K562 (cell line): Measurements from ENCODE around the gene ERF. TPM values are rescaled to one million over a fixed set of nuclear protein-coding genes. Genes with fewer than 3 reads are reported as not detected.

Experiments
- CHD1 ChIP-seq: fragments of 200-600 bp; sonication (generic); IDR thresholded peaks from one replicate; pipeline ENCODE4 v1.6.1; 2012; ENCODE audit warnings: mild to moderate bottlenecking, moderate library complexity, low read length, inconsistent platforms
- HNRNPH1 ChIP-seq: fragments of 200-400 bp; formaldehyde crosslinking; optimal IDR thresholded peaks from 2 replicates; pipeline ENCODE3; 2017; ENCODE audit warnings: low read depth, mild to moderate bottlenecking, low read length, moderate library complexity
- HNRNPK ChIP-seq: fragments of 200-400 bp; formaldehyde crosslinking; IDR thresholded peaks from one replicate; pipeline ENCODE4 v1.6.1; 2018; ENCODE audit warnings: mild to moderate bottlenecking, low read depth, low read length; ENCODE audit not compliant: poor library complexity, severe bottlenecking
- IFI16 ChIP-seq: fragments of 250-450 bp; sonication (Bioruptor Pico); IDR thresholded peaks from 2 replicates; pipeline ENCODE4 v2.1.2; 2022; ENCODE audit warnings: mild to moderate bottlenecking, inconsistent platforms
- LARP7 ChIP-seq: fragments of 450-650 bp; IDR thresholded peaks from 2 replicates; pipeline ENCODE4 v1.6.1; 2016
- MEIS2 ChIP-seq: fragments of 450-650 bp; IDR thresholded peaks from 2 replicates; pipeline ENCODE4 v1.6.1; 2014; ENCODE audit warnings: mild to moderate bottlenecking; ENCODE audit not compliant: partially characterized antibody
- MXI1 ChIP-seq: IDR thresholded peaks from 2 replicates; pipeline ENCODE4 v1.6.1; 2011; ENCODE audit warnings: low read depth, mild to moderate bottlenecking, improper control_type of control experiment, low read length
- MYNN ChIP-seq, 2 experiments: sonication (generic); formaldehyde crosslinking in 1 of 2; IDR thresholded peaks; 2 replicates each; pipeline versions ENCODE4 v1.5.0 to v1.6.1; 2016 to 2020; ENCODE audit warnings: antibody characterized with exemption in 1 of 2, missing genetic modification reagents in 1 of 2
- NFRKB ChIP-seq: fragments of 450-650 bp; IDR thresholded peaks from 2 replicates; pipeline ENCODE4 v1.6.1; 2016; ENCODE audit warnings: low read depth
- NUFIP1 ChIP-seq: fragments of 450-650 bp; IDR thresholded peaks from 2 replicates; pipeline ENCODE4 v1.6.1; 2018; ENCODE audit not compliant: partially characterized antibody
- PHF21A ChIP-seq: fragments of 450-650 bp; IDR thresholded peaks from 2 replicates; pipeline ENCODE4 v1.6.1; 2017; ENCODE audit warnings: low read depth, borderline replicate concordance
- RFX5 ChIP-seq: IDR thresholded peaks from 2 replicates; pipeline ENCODE4 v1.6.1; 2011; ENCODE audit warnings: low read depth, mild to moderate bottlenecking, improper control_type of control experiment, low read length
- STAG1 ChIP-seq: sonication (generic); formaldehyde crosslinking; IDR thresholded peaks from 2 replicates; pipeline ENCODE4 v1.5.0; 2020; ENCODE audit warnings: missing genetic modification reagents, borderline replicate concordance
- TAF15 ChIP-seq: fragments of 200-400 bp; formaldehyde crosslinking; IDR thresholded peaks from 2 replicates; pipeline ENCODE4 v1.6.1; 2017; ENCODE audit warnings: mild to moderate bottlenecking, low read depth, low read length, moderate library complexity
- TGIF2 ChIP-seq: sonication (generic); formaldehyde crosslinking; IDR thresholded peaks from 2 replicates; pipeline ENCODE4 v1.8.1; 2022; ENCODE audit warnings: mild to moderate bottlenecking, missing genetic modification reagents, moderate library complexity
- ZFX ChIP-seq: sonication (generic); formaldehyde crosslinking; IDR thresholded peaks from 2 replicates; pipeline ENCODE4 v1.8.0; 2022; ENCODE audit warnings: mild to moderate bottlenecking, missing genetic modification reagents, moderate library complexity
- ZNF507 ChIP-seq: conservative IDR thresholded peaks from 2 replicates; pipeline ENCODE4 v1.6.1; 2017; ENCODE audit warnings: missing genetic modification characterization, missing compliant biosample characterization
- polyA plus RNA-seq, 8 experiments: library from polyadenylated mRNA; depleted of rRNA in 4 of 8; stranded (reverse) in 5 of 8; unstranded in 3 of 8; fragments of >200 nt; fragmentation: Nextera tagmentation in 2 of 8; fragmentation: Illumina TruSeq in 1 of 8; extraction: Ambion mirVana in 2 of 8; extraction: Trizol in 1 of 8; gene quantifications; 2 replicates each; pipeline versions ENCODE4 v1.2.1 to v1.2.3, GENCODE V29; 2011 to 2014; ENCODE audit warnings: inconsistent platforms in 1 of 8, missing spikeins in 1 of 8
- total RNA-seq, 7 experiments: library from RNA; depleted of rRNA in 6 of 7; stranded (reverse); fragments of >200 nt in 6 of 7; fragmentation: Illumina TruSeq in 2 of 7; extraction: Trizol in 2 of 7; gene quantifications; 2 replicates each; pipeline versions ENCODE4 v1.2.1 to v1.2.3, GENCODE V29; 2011 to 2021; ENCODE audit warnings: low replicate concordance in 1 of 7
- TF ChIP-seq, protein P1 (sequence below): fragments of 200-400 bp; formaldehyde crosslinking; IDR thresholded peaks from 2 replicates; pipeline ENCODE4 v1.6.1; 2017; ENCODE audit warnings: mild to moderate bottlenecking, low read depth, low read length, moderate library complexity
- TF ChIP-seq, protein P2 (sequence below): sonication (generic); formaldehyde crosslinking; IDR thresholded peaks from 2 replicates; pipeline ENCODE4 v1.4.0; 2020; ENCODE audit warnings: mild to moderate bottlenecking, missing genetic modification reagents
- TF ChIP-seq, protein P3 (sequence below): conservative IDR thresholded peaks from 2 replicates; pipeline ENCODE4 v1.6.1; 2011; ENCODE audit warnings: low read depth, mild to moderate bottlenecking, low read length; ENCODE audit not compliant: control insufficient read depth
- TF ChIP-seq, protein P4 (sequence below): sonication (generic); formaldehyde crosslinking; IDR thresholded peaks from 2 replicates; pipeline ENCODE4 v1.8.0; 2023; ENCODE audit warnings: mild to moderate bottlenecking, missing genetic modification reagents

Gene ERF
- total and polyA plus RNA-seq, 9 of the 15 experiments (the other 6 are each of a cell fraction or from before 2014, with no cell fraction given), result 0.03 to 75.4 (median 27.0) TPM

DNA sequence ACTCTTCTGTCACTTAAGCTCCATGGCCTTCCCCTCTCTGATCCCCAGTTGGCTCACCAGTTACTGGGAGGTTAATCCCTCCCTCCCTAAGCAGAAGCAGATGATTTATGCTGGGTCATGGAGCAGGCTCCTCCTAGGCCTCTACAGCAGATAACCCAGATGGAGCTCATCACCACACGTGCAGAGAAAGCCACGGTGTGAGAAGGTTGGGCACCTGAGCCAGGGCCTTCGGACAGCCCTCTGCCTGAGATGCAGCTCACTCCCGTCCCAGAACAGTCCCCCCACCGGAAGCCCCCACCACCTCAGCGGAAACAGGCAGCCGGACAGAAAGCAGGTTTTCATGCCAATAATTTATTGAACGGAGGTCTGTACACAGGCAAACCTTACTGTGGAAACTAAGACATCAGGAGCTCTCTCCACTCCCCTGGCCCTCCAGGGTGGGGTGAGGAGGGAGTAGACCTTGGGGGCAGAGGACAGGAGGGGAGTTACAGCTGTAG is 25.0 kb downstream of the ERF start (continued):
- TF ChIP-seq TAF15, result no peak
- no peak for TF ChIP-seq PHF21A
- TF ChIP-seq, protein P1, sequence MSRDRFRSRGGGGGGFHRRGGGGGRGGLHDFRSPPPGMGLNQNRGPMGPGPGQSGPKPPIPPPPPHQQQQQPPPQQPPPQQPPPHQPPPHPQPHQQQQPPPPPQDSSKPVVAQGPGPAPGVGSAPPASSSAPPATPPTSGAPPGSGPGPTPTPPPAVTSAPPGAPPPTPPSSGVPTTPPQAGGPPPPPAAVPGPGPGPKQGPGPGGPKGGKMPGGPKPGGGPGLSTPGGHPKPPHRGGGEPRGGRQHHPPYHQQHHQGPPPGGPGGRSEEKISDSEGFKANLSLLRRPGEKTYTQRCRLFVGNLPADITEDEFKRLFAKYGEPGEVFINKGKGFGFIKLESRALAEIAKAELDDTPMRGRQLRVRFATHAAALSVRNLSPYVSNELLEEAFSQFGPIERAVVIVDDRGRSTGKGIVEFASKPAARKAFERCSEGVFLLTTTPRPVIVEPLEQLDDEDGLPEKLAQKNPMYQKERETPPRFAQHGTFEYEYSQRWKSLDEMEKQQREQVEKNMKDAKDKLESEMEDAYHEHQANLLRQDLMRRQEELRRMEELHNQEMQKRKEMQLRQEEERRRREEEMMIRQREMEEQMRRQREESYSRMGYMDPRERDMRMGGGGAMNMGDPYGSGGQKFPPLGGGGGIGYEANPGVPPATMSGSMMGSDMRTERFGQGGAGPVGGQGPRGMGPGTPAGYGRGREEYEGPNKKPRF, result no peak
- no peak for TF ChIP-seq CHD1
- peak; percentile 39 for TF ChIP-seq ZFX
- TF ChIP-seq HNRNPK, result no peak
- TF ChIP-seq, protein P2, sequence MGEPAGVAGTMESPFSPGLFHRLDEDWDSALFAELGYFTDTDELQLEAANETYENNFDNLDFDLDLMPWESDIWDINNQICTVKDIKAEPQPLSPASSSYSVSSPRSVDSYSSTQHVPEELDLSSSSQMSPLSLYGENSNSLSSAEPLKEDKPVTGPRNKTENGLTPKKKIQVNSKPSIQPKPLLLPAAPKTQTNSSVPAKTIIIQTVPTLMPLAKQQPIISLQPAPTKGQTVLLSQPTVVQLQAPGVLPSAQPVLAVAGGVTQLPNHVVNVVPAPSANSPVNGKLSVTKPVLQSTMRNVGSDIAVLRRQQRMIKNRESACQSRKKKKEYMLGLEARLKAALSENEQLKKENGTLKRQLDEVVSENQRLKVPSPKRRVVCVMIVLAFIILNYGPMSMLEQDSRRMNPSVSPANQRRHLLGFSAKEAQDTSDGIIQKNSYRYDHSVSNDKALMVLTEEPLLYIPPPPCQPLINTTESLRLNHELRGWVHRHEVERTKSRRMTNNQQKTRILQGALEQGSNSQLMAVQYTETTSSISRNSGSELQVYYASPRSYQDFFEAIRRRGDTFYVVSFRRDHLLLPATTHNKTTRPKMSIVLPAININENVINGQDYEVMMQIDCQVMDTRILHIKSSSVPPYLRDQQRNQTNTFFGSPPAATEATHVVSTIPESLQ (CRISPR knock-in tag), result no peak
- TF ChIP-seq TGIF2 (CRISPR knock-in tag), result no peak
- no peak for TF ChIP-seq LARP7
- TF ChIP-seq MXI1, result peak; percentile 70
- TF ChIP-seq, protein P3, sequence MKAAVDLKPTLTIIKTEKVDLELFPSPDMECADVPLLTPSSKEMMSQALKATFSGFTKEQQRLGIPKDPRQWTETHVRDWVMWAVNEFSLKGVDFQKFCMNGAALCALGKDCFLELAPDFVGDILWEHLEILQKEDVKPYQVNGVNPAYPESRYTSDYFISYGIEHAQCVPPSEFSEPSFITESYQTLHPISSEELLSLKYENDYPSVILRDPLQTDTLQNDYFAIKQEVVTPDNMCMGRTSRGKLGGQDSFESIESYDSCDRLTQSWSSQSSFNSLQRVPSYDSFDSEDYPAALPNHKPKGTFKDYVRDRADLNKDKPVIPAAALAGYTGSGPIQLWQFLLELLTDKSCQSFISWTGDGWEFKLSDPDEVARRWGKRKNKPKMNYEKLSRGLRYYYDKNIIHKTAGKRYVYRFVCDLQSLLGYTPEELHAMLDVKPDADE, result no peak
- peak; percentile 36 for TF ChIP-seq MYNN (IDR thresholded peaks at IDR 0.05)
- no peak for TF ChIP-seq MYNN (CRISPR knock-in tag; IDR thresholded peaks at IDR 0.05)
- no peak for TF ChIP-seq NFRKB
- no peak for TF ChIP-seq STAG1 (CRISPR knock-in tag)
- TF ChIP-seq HNRNPH1, result no peak
- TF ChIP-seq NUFIP1, result no peak
- TF ChIP-seq IFI16, result no peak
- TF ChIP-seq RFX5, result peak; percentile 59; the same call in 1 of the 2 replicates
- TF ChIP-seq, protein P4, sequence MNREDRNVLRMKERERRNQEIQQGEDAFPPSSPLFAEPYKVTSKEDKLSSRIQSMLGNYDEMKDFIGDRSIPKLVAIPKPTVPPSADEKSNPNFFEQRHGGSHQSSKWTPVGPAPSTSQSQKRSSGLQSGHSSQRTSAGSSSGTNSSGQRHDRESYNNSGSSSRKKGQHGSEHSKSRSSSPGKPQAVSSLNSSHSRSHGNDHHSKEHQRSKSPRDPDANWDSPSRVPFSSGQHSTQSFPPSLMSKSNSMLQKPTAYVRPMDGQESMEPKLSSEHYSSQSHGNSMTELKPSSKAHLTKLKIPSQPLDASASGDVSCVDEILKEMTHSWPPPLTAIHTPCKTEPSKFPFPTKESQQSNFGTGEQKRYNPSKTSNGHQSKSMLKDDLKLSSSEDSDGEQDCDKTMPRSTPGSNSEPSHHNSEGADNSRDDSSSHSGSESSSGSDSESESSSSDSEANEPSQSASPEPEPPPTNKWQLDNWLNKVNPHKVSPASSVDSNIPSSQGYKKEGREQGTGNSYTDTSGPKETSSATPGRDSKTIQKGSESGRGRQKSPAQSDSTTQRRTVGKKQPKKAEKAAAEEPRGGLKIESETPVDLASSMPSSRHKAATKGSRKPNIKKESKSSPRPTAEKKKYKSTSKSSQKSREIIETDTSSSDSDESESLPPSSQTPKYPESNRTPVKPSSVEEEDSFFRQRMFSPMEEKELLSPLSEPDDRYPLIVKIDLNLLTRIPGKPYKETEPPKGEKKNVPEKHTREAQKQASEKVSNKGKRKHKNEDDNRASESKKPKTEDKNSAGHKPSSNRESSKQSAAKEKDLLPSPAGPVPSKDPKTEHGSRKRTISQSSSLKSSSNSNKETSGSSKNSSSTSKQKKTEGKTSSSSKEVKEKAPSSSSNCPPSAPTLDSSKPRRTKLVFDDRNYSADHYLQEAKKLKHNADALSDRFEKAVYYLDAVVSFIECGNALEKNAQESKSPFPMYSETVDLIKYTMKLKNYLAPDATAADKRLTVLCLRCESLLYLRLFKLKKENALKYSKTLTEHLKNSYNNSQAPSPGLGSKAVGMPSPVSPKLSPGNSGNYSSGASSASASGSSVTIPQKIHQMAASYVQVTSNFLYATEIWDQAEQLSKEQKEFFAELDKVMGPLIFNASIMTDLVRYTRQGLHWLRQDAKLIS (CRISPR knock-in tag), result no peak
- peak; percentile 97 for TF ChIP-seq MEIS2
- TF ChIP-seq ZNF507, result no peak
